Keratinocyte (primary cell): ENCODE data around the gene GPR107. TPM values are rescaled to one million over a fixed set of nuclear protein-coding genes. Genes with fewer than 3 reads are reported as not detected.

Experiments
- DNase-seq: peaks from one replicate; pipeline ENCODE4 v3.0.0-alpha.2; 2011; ENCODE audit warnings: low read depth, missing footprints, low spot score
- FAIRE-seq: peaks from 2 replicates; lab custom pipeline; 2011; peaks lifted over from hg19 to GRCh38; lab: Jason Lieb, UNC
- H2AFZ ChIP-seq: 2 replicates; pipeline ENCODE4 v1.6.0; 2012; ENCODE audit warnings: low read length, control low read depth, inconsistent platforms; ENCODE audit not compliant: control insufficient read depth
- H3K27ac ChIP-seq: 2 replicates; pipeline ENCODE4 v1.5.1; 2011; ENCODE audit warnings: low read length; ENCODE audit not compliant: control insufficient read depth, insufficient read depth
- H3K27me3 ChIP-seq: 3 replicates; pipeline ENCODE4 v1.6.0; 2011; ENCODE audit warnings: low read length; ENCODE audit not compliant: control insufficient read depth, insufficient read depth; ENCODE audit errors: extremely low read depth
- H3K36me3 ChIP-seq, 2 experiments: 2 replicates in 1 of 2; 3 replicates in 1 of 2; pipeline ENCODE4 v1.5.1; 2011; ENCODE audit warnings: low read length in 2 of 2, mild to moderate bottlenecking in 1 of 2; ENCODE audit not compliant: control insufficient read depth in 2 of 2, insufficient read depth in 2 of 2; ENCODE audit errors: extremely low read depth in 1 of 2
- H3K4me1 ChIP-seq: 3 replicates; pipeline ENCODE4 v1.5.1; 2011; ENCODE audit warnings: low read length; ENCODE audit not compliant: control insufficient read depth, insufficient read depth; ENCODE audit errors: extremely low read depth
- H3K4me2 ChIP-seq: 3 replicates; pipeline ENCODE4 v1.6.0; 2011; ENCODE audit warnings: low read depth, low read length; ENCODE audit not compliant: control insufficient read depth, insufficient read depth; ENCODE audit errors: extremely low read depth
- H3K4me3 ChIP-seq, 3 experiments: fragments of 200-600 bp in 1 of 3; sonication (generic) in 1 of 3; 2 replicates in 2 of 3; 3 replicates in 1 of 3; pipeline ENCODE4 v1.5.1; 2011 to 2016; ENCODE audit warnings: low read length in 3 of 3, mild to moderate bottlenecking in 3 of 3, control low read depth in 2 of 3, inconsistent platforms in 1 of 3, low read depth in 1 of 3, mixed read lengths in 1 of 3, mixed run types in 1 of 3, moderate library complexity in 1 of 3; ENCODE audit not compliant: control insufficient read depth in 2 of 3, insufficient read depth in 2 of 3; ENCODE audit errors: extremely low read depth in 1 of 3
- H3K79me2 ChIP-seq: 2 replicates; pipeline ENCODE4 v1.6.0; 2012; ENCODE audit warnings: low read length; ENCODE audit not compliant: control insufficient read depth, insufficient read depth
- H3K9ac ChIP-seq: 3 replicates; pipeline ENCODE4 v1.6.0; 2011; ENCODE audit warnings: low read length; ENCODE audit not compliant: control insufficient read depth, insufficient read depth; ENCODE audit errors: extremely low read depth
- H3K9me1 ChIP-seq: 3 replicates; pipeline ENCODE4 v1.6.0; 2011; ENCODE audit warnings: low read length; ENCODE audit not compliant: control insufficient read depth, insufficient read depth; ENCODE audit errors: extremely low read depth
- H3K9me3 ChIP-seq: 2 replicates; pipeline ENCODE4 v1.5.1; 2012; ENCODE audit warnings: low read depth, low read length; ENCODE audit not compliant: control insufficient read depth
- H4K20me1 ChIP-seq: 3 replicates; pipeline ENCODE4 v1.6.0; 2011; ENCODE audit warnings: low read length; ENCODE audit not compliant: control insufficient read depth, insufficient read depth; ENCODE audit errors: extremely low read depth
- CTCF ChIP-seq, 3 experiments: IDR thresholded peaks in 1 of 3; conservative IDR thresholded peaks in 1 of 3; optimal IDR thresholded peaks in 1 of 3; 2 replicates in 2 of 3; 3 replicates in 1 of 3; pipeline versions ENCODE3 to v1.5.1; 2011; ENCODE audit warnings: low read length in 3 of 3, mild to moderate bottlenecking in 3 of 3, moderate library complexity in 2 of 3, control low read depth in 1 of 3, inconsistent platforms in 1 of 3; ENCODE audit not compliant: insufficient read depth in 2 of 3; ENCODE audit errors: extremely low read depth in 1 of 3
- EZH2 ChIP-seq: IDR thresholded peaks from one replicate; pipeline ENCODE4 v1.6.1; 2012; ENCODE audit warnings: inconsistent platforms, mild to moderate bottlenecking, low read length, moderate library complexity
- dilution Hi-C: fragments of 300-500 bp; cut with MboI; formaldehyde crosslinking; loops from one replicate; pipeline ENCODE4 v1.7.0; 2020; ENCODE audit warnings: low sequenced_read_pairs; ENCODE audit not compliant: extremely low pct_ligation_motif_present
- polyA plus RNA-seq, 5 experiments: library from polyadenylated mRNA; depleted of rRNA in 3 of 5; stranded (reverse) in 3 of 5; stranded (forward) in 1 of 5; unstranded in 1 of 5; fragments of >200 nt; gene quantifications; 1 replicate in 1 of 5; 2 replicates in 3 of 5; 3 replicates in 1 of 5; pipeline versions ENCODE4 v1.2.1 to v1.2.3, GENCODE V29; 2011 to 2012; ENCODE audit warnings: missing spikeins in 2 of 5, low read depth in 1 of 5, low replicate concordance in 1 of 5

GPR107 gene
- polyA plus RNA-seq, 1 donor (not counting 4 experiments of a cell fraction or from before 2014, with no cell fraction given), result 27.3 TPM

- Histone ChIP-seq H3K4me2 (no peak overlapping the region), H3K4me1 (peaks cover 1% of the 10 kb centered on the region), H3K27me3 (no peaks in the 10 kb centered on the region), H3K9me3 (no peaks in the 10 kb centered on the region), H3K9ac (no peak overlapping the region), H3K27ac (no peak overlapping the region), H3K9me1 (no peaks in the 10 kb centered on the region), H3K79me2 (no peaks in the 10 kb centered on the region), H2AFZ (no peak overlapping the region), H4K20me1 (peaks cover 2% of the 10 kb centered on the region), H3K36me3 (no peaks in the 10 kb centered on the region), H3K4me3 (no peak overlapping the region)
- dilution Hi-C loops, result no loop called here
- DNase-seq (no peak), FAIRE-seq (no peak)
- TF ChIP-seq CTCF (optimal IDR thresholded peaks at IDR 0.05 in 1 of 3, IDR thresholded peaks at IDR 0.05 in 1 of 3, conservative IDR thresholded peaks at IDR 0.05 in 1 of 3; ENCODE audit: extremely low read depth in 1 of 3, insufficient read depth in 2 of 3, low read length in 3 of 3) (no peak), EZH2 (no peak)
Measured at GRCh38 chr9:130018265-130018664, 35.4 kb upstream of the GPR107 start.

- Histone ChIP-seq H3K79me2 (peaks cover 4% of the 10 kb centered on the region), H3K27me3 (no peaks in the 10 kb centered on the region), H3K9me3 (no peaks in the 10 kb centered on the region), H4K20me1 (peaks cover 6% of the 10 kb centered on the region), H3K36me3 (no peaks in the 10 kb centered on the region), H3K4me1 (peaks cover 19% of the 10 kb centered on the region), H2AFZ (no peak overlapping the region), H3K9ac (no peak overlapping the region), H3K4me2 (no peak overlapping the region), H3K27ac (no peak overlapping the region), H3K4me3 (no peak overlapping the region), H3K9me1 (peaks cover 2% of the 10 kb centered on the region)
- no peak for TF ChIP-seq EZH2
- TF ChIP-seq CTCF (optimal IDR thresholded peaks at IDR 0.05 in 1 of 3, IDR thresholded peaks at IDR 0.05 in 1 of 3, conservative IDR thresholded peaks at IDR 0.05 in 1 of 3; ENCODE audit: extremely low read depth in 1 of 3, insufficient read depth in 2 of 3, low read length in 3 of 3), result no peak
- DNase-seq (no peak), FAIRE-seq (no peak)
- dilution Hi-C loops, result no loop called here
Measured at GRCh38 chr9:130020618-130021017, 33.1 kb upstream of the GPR107 start.
